Uterus (tissue), 2 donors: ENCODE results near the gene NT5C3B.

ENCODE experiments used
- CTCF ChIP-seq, 4 experiments: fragments of 200-600 bp in 2 of 4; fragments of 450-650 bp in 2 of 4; sonication (generic) in 2 of 4; IDR thresholded peaks; one replicate each; pipeline ENCODE4 v1.5.1; 2016 to 2019; ENCODE audit warnings: antibody characterized with exemption in 4 of 4, mild to moderate bottlenecking in 2 of 4, moderate library complexity in 1 of 4
- POLR2A ChIP-seq, 2 donors: fragments of 450-650 bp; IDR thresholded peaks; one replicate each; pipeline ENCODE4 v1.6.1; 2016; ENCODE audit warnings: antibody characterized with exemption in 2 of 2, mild to moderate bottlenecking in 1 of 2, moderate library complexity in 1 of 2

- TF ChIP-seq CTCF (IDR thresholded peaks at IDR 0.05) (no peak), POLR2A (IDR thresholded peaks at IDR 0.05) (no peak)
Observed at GRCh38 chr17:41810659-41811548, 25.1 kb downstream of the NT5C3B start.
